ENCODE measurements around the gene CNTNAP1. TPM values are rescaled to one million over a fixed set of nuclear protein-coding genes. Genes with fewer than 3 reads are reported as not detected.
A peak's percentile ranks its signal among the peaks of the same experiment; 100 is the strongest.

CNTNAP1 gene
- total RNA-seq, 4 donors from 2014 or later = 3.7 to 43.8 (median 10.1) TPM

- peaks cover 23 to 40% (median 32%) of the 10 kb centered on the region in 4 donors for H3K4me1 ChIP-seq
- H3K27me3 ChIP-seq = no peaks in the 10 kb centered on the region
- H3K9me3 ChIP-seq = no peaks in the 10 kb centered on the region
- intact Hi-C loops (cut with DNase I; ENCODE audit: low total_unique reads) (no loop called here), in situ Hi-C loops (cut with MboI; ENCODE audit: low pct_ligation_motif_present in 1 of 4, low pct_unique_long_range_greater_than_20kb in 1 of 4, low sequenced_read_pairs in 3 of 4) (no loop called here)
- DNase-seq = no peak
- no peak overlapping the region for H3K4me3 ChIP-seq
- H3K27ac ChIP-seq = peak overlapping the region in 1 of 4 donors; percentile 79
- no peak for TF ChIP-seq POLR2AphosphoS5 (IDR thresholded peaks at IDR 0.05)
- no peak for TF ChIP-seq CTCF (IDR thresholded peaks at IDR 0.05)
- TF ChIP-seq POLR2A (IDR thresholded peaks at IDR 0.05) = no peak
- no peak for TF ChIP-seq EP300 (IDR thresholded peaks at IDR 0.05; ENCODE audit: low read depth)
- 92% methylated on average over 12 of the region's 12 CpGs; no CpG with 5 or more reads in 1 of the 2 donors for WGBS, 2 donors (ENCODE audit: low coverage in 1 of 2)
- no peaks in the 10 kb centered on the region for H3K36me3 ChIP-seq
Measured at GRCh38 chr17:42669705-42669976, 12.7 kb upstream of the CNTNAP1 start.

DNA sequence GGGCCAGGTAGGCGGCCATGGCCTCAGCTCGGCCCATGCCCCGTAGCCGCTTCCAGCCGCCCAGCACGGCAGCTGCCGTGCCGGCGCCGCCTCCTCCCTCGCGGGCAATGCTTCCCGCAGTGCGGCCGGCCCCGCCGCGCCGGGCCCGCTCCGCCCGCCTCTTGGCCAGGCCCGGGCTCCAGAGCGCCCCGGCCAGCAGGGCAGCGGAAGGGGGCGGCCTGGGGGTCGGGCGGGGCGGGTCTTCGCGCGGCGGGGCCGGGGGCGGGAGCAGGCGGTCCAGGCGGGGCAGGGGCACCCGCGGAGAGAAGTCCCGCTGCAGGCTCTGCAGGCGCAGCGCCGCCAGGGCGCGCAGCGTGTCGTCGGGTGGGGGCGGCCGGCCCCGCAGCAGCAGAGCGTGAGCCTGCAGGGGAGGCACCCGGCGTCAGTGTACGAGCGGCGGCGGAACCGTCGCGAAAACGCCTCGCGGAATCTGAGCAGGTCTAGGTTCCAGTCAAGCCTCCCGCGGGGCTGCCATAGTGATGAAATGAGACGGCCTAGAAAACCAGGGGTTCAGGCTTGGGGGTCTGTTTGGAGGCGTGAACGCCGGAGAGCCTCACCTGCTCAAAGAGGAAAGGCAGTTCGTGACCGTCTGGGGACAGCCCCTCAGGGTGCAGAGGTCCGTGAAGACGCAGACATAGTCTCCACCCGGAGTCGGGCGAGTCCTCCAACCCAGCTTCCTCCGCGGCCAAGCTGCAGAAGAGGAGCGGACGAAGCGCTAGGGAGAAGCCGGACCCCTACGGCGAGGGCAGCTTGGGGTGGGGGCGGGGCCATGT, 12.1 kb upstream of the CNTNAP1 start:
- intact Hi-C loops (cut with DNase I; ENCODE audit: low total_unique reads) = no loop called here
- no peaks in the 10 kb centered on the region for H3K27me3 ChIP-seq
- DNase-seq = no peak
- no peaks in the 10 kb centered on the region for H3K9me3 ChIP-seq
- WGBS, 2 donors (ENCODE audit: low coverage in 1 of 2) = 76% methylated on average over 78 of the region's 87 CpGs; no CpG with 5 or more reads in 1 of the 2 donors
- TF ChIP-seq POLR2AphosphoS5 (IDR thresholded peaks at IDR 0.05) = no peak
- in situ Hi-C loops (cut with MboI; ENCODE audit: low pct_ligation_motif_present in 1 of 4, low pct_unique_long_range_greater_than_20kb in 1 of 4, low sequenced_read_pairs in 3 of 4) = no loop called here
- H3K4me3 ChIP-seq = peak overlapping the region in 2 of 4 donors; percentile 20 to 30
- H3K4me1 ChIP-seq = peaks cover 25 to 46% (median 38%) of the 10 kb centered on the region in 4 donors
- no peaks in the 10 kb centered on the region for H3K36me3 ChIP-seq
- H3K27ac ChIP-seq = peak overlapping the region in 2 of 4 donors; percentile 1 to 79

GRCh38 chr17:42670789-42671657, 11.3 kb upstream of the CNTNAP1 start:
- no peaks in the 10 kb centered on the region for H3K9me3 ChIP-seq
- TF ChIP-seq POLR2AphosphoS5 (IDR thresholded peaks at IDR 0.05) (no peak), CTCF (IDR thresholded peaks at IDR 0.05) (no peak), POLR2A (IDR thresholded peaks at IDR 0.05) (no peak), EP300 (IDR thresholded peaks at IDR 0.05; ENCODE audit: low read depth) (no peak)
- no peaks in the 10 kb centered on the region for H3K27me3 ChIP-seq
- no peak for DNase-seq
- H3K4me3 ChIP-seq = peak overlapping the region in 1 of 4 donors; percentile 30
- peak overlapping the region in 2 of 4 donors; percentile 1 to 39 for H3K27ac ChIP-seq
- H3K4me1 ChIP-seq = peaks cover 25 to 54% (median 45%) of the 10 kb centered on the region in 4 donors
- in situ Hi-C loops (cut with MboI; ENCODE audit: low pct_ligation_motif_present in 1 of 4, low pct_unique_long_range_greater_than_20kb in 1 of 4, low sequenced_read_pairs in 3 of 4) = no loop called here
- H3K36me3 ChIP-seq = no peaks in the 10 kb centered on the region
- intact Hi-C loops (cut with DNase I; ENCODE audit: low total_unique reads) = no loop called here
- WGBS, 2 donors (ENCODE audit: low coverage in 1 of 2) = 80 to 83% methylated on average over 1 to 46 of the region's 50 CpGs

DNA sequence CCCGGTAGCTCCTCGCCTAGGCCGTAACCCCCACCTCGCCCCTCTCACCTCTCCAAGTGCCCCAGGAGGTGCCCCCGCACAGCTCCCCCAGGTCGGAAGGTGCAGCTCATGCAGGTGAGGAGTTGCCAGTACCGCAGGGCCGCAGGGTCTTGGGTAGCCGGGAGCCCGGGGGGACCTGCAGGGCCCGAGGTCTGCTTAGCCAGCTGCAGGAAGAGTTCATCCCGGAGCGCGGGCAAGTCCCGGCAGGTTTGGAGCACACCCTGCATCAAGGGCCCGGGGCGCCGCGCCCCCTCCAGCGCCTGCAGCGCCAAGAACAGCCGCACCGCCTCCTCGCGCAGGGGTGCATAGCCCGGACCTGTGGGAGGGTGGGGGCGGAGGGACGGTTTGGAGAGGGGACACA, 10.3 kb upstream of the CNTNAP1 start:
- WGBS, 2 donors (ENCODE audit: low coverage in 1 of 2) = 90% methylated on average over 28 of the region's 28 CpGs; no CpG with 5 or more reads in 1 of the 2 donors
- Histone ChIP-seq H3K9me3 (no peaks in the 10 kb centered on the region), H3K27ac (no peak overlapping the region), H3K4me3 (no peak overlapping the region), H3K36me3 (no peaks in the 10 kb centered on the region), H3K27me3 (no peaks in the 10 kb centered on the region), H3K4me1 (peaks cover 25 to 57% (median 45%) of the 10 kb centered on the region in 4 donors)
- no peak for DNase-seq
- intact Hi-C loops (cut with DNase I; ENCODE audit: low total_unique reads) (no loop called here), in situ Hi-C loops (cut with MboI; ENCODE audit: low pct_ligation_motif_present in 1 of 4, low pct_unique_long_range_greater_than_20kb in 1 of 4, low sequenced_read_pairs in 3 of 4) (no loop called here)
- TF ChIP-seq CTCF (IDR thresholded peaks at IDR 0.05) (no peak), POLR2AphosphoS5 (IDR thresholded peaks at IDR 0.05) (no peak), EP300 (IDR thresholded peaks at IDR 0.05; ENCODE audit: low read depth) (no peak)

All from transverse colon (tissue), 4 donors.